Measurements from ENCODE around the gene ALKBH3.

- no peak for TF ChIP-seq CTCF (conservative IDR thresholded peaks at IDR 0.05; ENCODE audit: low read depth in 2 of 2)
- TF ChIP-seq EZH2 (IDR thresholded peaks at IDR 0.05; ENCODE audit: low read depth, unreplicated experiment): no peak
- no peak for TF ChIP-seq POLR2AphosphoS5 (IDR thresholded peaks at IDR 0.05; ENCODE audit: low read depth)
- no peak for TF ChIP-seq ETS1 (IDR thresholded peaks at IDR 0.05)
- TF ChIP-seq REST (IDR thresholded peaks at IDR 0.05; ENCODE audit: unreplicated experiment): no peak
- TF ChIP-seq STAT1 (IDR thresholded peaks at IDR 0.05; ENCODE audit: unreplicated experiment): no peak
- no peak for TF ChIP-seq EZH2phosphoT487 (IDR thresholded peaks at IDR 0.05; ENCODE audit: unreplicated experiment)
- TF ChIP-seq ZNF462 (CRISPR knock-in tag; IDR thresholded peaks at IDR 0.05): no peak
- no peak for TF ChIP-seq CREB1 (CRISPR knock-in tag; IDR thresholded peaks at IDR 0.05; ENCODE audit: low read depth)
- no peak for TF ChIP-seq JUNB (IDR thresholded peaks at IDR 0.05; ENCODE audit: unreplicated experiment)
- no peak for TF ChIP-seq NANOG (IDR thresholded peaks at IDR 0.05; ENCODE audit: borderline replicate concordance)
Measured at GRCh38 chr11:43874738-43875137, 5.9 kb upstream of the ALKBH3 start.
